ENCODE data around the gene IREB2. TPM values are rescaled to one million over a fixed set of nuclear protein-coding genes. Genes with fewer than 3 reads are reported as not detected.
A peak's percentile ranks its signal among the peaks of the same experiment; 100 is the strongest.

IREB2 gene
- total RNA-seq, 6 donors from 2014 or later = 26.8 to 51.3 (median 40.8) TPM

DNA sequence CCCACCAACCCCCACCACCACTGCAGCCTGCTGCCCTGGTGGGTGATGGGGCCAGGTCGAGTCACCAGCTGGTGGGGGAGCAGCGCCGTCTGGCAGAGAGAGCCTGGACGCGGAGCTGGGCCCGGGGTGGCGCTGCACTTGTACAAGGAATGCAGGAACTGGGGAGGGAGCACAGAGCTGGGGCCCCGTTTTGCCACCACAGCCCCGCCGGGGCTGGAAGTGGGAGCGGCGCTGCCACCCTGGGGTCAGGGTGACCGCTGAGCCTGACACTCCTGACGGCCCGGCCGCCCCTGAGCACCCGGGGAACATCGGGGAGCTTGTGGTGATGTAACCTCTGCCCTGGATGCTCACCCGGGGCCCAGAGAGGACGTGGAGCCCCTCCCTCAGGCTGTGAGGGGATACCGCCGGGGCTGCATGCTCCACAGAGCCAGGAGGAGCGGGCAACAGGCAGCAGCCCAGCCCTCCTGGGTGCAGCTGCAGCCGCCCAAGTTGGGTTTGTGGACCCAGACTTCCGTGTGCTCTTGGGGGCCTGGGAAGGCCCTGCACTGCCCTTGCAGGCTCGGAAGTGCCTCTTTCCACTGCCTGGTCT lies 32.6 kb upstream of the IREB2 start:
- no peaks in the 10 kb centered on the region for H3K27me3 ChIP-seq
- H3K9me3 ChIP-seq = no peaks in the 10 kb centered on the region
- 50 to 65% methylated on average over 12 to 18 of the region's 26 CpGs for WGBS, 2 donors
- TF ChIP-seq CTCF (IDR thresholded peaks at IDR 0.05) (no peak), POLR2A (IDR thresholded peaks at IDR 0.05) (no peak), EP300 (IDR thresholded peaks at IDR 0.05) (no peak), POLR2AphosphoS5 (IDR thresholded peaks at IDR 0.05) (no peak)
- no peak overlapping the region for H3K27ac ChIP-seq
- H3K4me3 ChIP-seq = no peak overlapping the region
- peaks cover 0 to 1% (median under 1%) of the 10 kb centered on the region in 4 donors for H3K4me1 ChIP-seq
- DNase-seq = peak in 1 of 2 donors; percentile 76
- no peaks in the 10 kb centered on the region for H3K36me3 ChIP-seq
- peak in 1 of 2 donors; percentile 6 for ATAC-seq (ENCODE audit: low FRiP score in 2 of 2)

GRCh38 chr15:78406016-78406585 lies 31.9 kb upstream of the IREB2 start:
- no peaks in the 10 kb centered on the region for H3K36me3 ChIP-seq
- 76 to 91% methylated on average over 6 to 8 of the region's 8 CpGs for whole genome bisulfite sequencing, 2 donors
- DNase-seq (no peak), ATAC-seq (ENCODE audit: low FRiP score in 2 of 2) (no peak)
- H3K4me3 ChIP-seq = no peak overlapping the region
- TF ChIP-seq CTCF (IDR thresholded peaks at IDR 0.05) = no peak
- TF ChIP-seq POLR2AphosphoS5 (IDR thresholded peaks at IDR 0.05) = no peak
- TF ChIP-seq EP300 (IDR thresholded peaks at IDR 0.05) = no peak
- TF ChIP-seq POLR2A (IDR thresholded peaks at IDR 0.05) = no peak
- no peak overlapping the region for H3K27ac ChIP-seq
- no peaks in the 10 kb centered on the region for H3K9me3 ChIP-seq
- peaks cover 0 to 8% (median 3%) of the 10 kb centered on the region in 4 donors for H3K4me1 ChIP-seq
- H3K27me3 ChIP-seq = no peaks in the 10 kb centered on the region

- Histone ChIP-seq H3K36me3 (no peaks in the 10 kb centered on the region), H3K4me1 (peaks cover 0 to 12% (median 3%) of the 10 kb centered on the region in 4 donors), H3K4me3 (no peak overlapping the region), H3K27me3 (no peaks in the 10 kb centered on the region), H3K9me3 (no peaks in the 10 kb centered on the region), H3K27ac (no peak overlapping the region)
- DNase-seq = no peak
- no peak for TF ChIP-seq POLR2AphosphoS5 (IDR thresholded peaks at IDR 0.05)
- no peak for TF ChIP-seq EP300 (IDR thresholded peaks at IDR 0.05)
- TF ChIP-seq POLR2A (IDR thresholded peaks at IDR 0.05) = no peak
- no peak for TF ChIP-seq CTCF (IDR thresholded peaks at IDR 0.05)
- WGBS, 2 donors = 68 to 75% methylated on average over 6 of the region's 6 CpGs
- no peak for ATAC-seq (ENCODE audit: low FRiP score in 2 of 2)
Observed at GRCh38 chr15:78407608-78408354, 30.2 kb upstream of the IREB2 start.

- Histone ChIP-seq H3K9me3 (no peaks in the 10 kb centered on the region), H3K27me3 (no peaks in the 10 kb centered on the region), H3K4me1 (peaks cover 0 to 12% (median 3%) of the 10 kb centered on the region in 4 donors), H3K27ac (no peak overlapping the region), H3K36me3 (no peaks in the 10 kb centered on the region), H3K4me3 (no peak overlapping the region)
- WGBS, 2 donors = 70 to 77% methylated on average over 4 of the region's 4 CpGs
- TF ChIP-seq CTCF (IDR thresholded peaks at IDR 0.05) = no peak
- ATAC-seq (ENCODE audit: low FRiP score in 2 of 2) (no peak), DNase-seq (no peak)
Observed at GRCh38 chr15:78408355-78408640, 29.7 kb upstream of the IREB2 start.

All from upper lobe of left lung (tissue), 6 donors.